Loucy (cell line): ENCODE measurements around the gene CPT2.

Source experiments
- H2AFZ ChIP-seq: fragments of 200-600 bp; sonication (generic); 2 replicates; pipeline ENCODE4 v1.6.0; 2016; ENCODE audit warnings: antibody characterized with exemption, mild to moderate bottlenecking, low read length, moderate library complexity
- H3F3A ChIP-seq: fragments of 200-600 bp; 2 replicates; pipeline ENCODE4 v1.6.0; 2016; ENCODE audit warnings: antibody characterized with exemption, low read depth, mild to moderate bottlenecking
- H3K27me3 ChIP-seq: fragments of 200-600 bp; sonication (generic); 2 replicates; pipeline ENCODE4 v1.6.1; 2014; ENCODE audit warnings: low read length, mild to moderate bottlenecking; ENCODE audit not compliant: insufficient read depth, poor library complexity, severe bottlenecking
- H3K36me3 ChIP-seq: fragments of 200-600 bp; sonication (generic); 2 replicates; pipeline ENCODE4 v1.6.1; 2016; ENCODE audit warnings: low read length; ENCODE audit not compliant: insufficient read depth
- H3K4me1 ChIP-seq: fragments of 200-600 bp; sonication (generic); 2 replicates; pipeline ENCODE4 v1.5.1; 2014; ENCODE audit warnings: low read length, mild to moderate bottlenecking; ENCODE audit not compliant: insufficient read depth, poor library complexity, severe bottlenecking
- H3K4me2 ChIP-seq: fragments of 200-600 bp; sonication (generic); 2 replicates; pipeline ENCODE4 v1.6.0; 2014; ENCODE audit warnings: antibody characterized with exemption, low read length, low read depth, mild to moderate bottlenecking; ENCODE audit not compliant: poor library complexity, severe bottlenecking
- H3K4me3 ChIP-seq: fragments of 200-600 bp; sonication (generic); 2 replicates; pipeline ENCODE4 v1.5.1; 2014; ENCODE audit warnings: low read length, mild to moderate bottlenecking, mixed read lengths; ENCODE audit not compliant: poor library complexity, severe bottlenecking
- H3K79me2 ChIP-seq: fragments of 200-600 bp; sonication (generic); 2 replicates; pipeline ENCODE4 v1.6.1; 2014; ENCODE audit warnings: low read length; ENCODE audit not compliant: insufficient read depth
- H3K9ac ChIP-seq: fragments of 200-600 bp; sonication (generic); 2 replicates; pipeline ENCODE4 v1.6.0; 2014; ENCODE audit warnings: mild to moderate bottlenecking, low read depth, low read length, moderate library complexity; ENCODE audit not compliant: poor library complexity, severe bottlenecking
- H3K9me2 ChIP-seq: fragments of 200-600 bp; sonication (generic); replicated peaks from 2 replicates; pipeline ENCODE4 v1.6.1; 2016; ENCODE audit warnings: low read depth, low read length, mixed read lengths
- H3K9me3 ChIP-seq: fragments of 200-600 bp; sonication (generic); 2 replicates; pipeline ENCODE4 v1.6.1; 2014; ENCODE audit warnings: mild to moderate bottlenecking, antibody characterized with exemption, low read length, low read depth; ENCODE audit not compliant: insufficient read depth
- H4K20me1 ChIP-seq: fragments of 200-600 bp; sonication (generic); 2 replicates; pipeline ENCODE4 v1.6.0; 2014; ENCODE audit warnings: antibody characterized with exemption, low read length, mild to moderate bottlenecking; ENCODE audit not compliant: insufficient read depth, poor library complexity, severe bottlenecking
- EZH2phosphoT487 ChIP-seq: fragments of 200-600 bp; IDR thresholded peaks from 2 replicates; pipeline ENCODE4 v1.6.1; 2018; ENCODE audit warnings: antibody characterized with exemption, mild to moderate bottlenecking, moderate library complexity, borderline replicate concordance
- TF ChIP-seq, protein P1 (sequence below): fragments of 200-600 bp; sonication (generic); conservative IDR thresholded peaks from 2 replicates; pipeline ENCODE4 v1.5.1; 2014; ENCODE audit warnings: mild to moderate bottlenecking, antibody characterized with exemption, low read length

CPT2 gene

DNA sequence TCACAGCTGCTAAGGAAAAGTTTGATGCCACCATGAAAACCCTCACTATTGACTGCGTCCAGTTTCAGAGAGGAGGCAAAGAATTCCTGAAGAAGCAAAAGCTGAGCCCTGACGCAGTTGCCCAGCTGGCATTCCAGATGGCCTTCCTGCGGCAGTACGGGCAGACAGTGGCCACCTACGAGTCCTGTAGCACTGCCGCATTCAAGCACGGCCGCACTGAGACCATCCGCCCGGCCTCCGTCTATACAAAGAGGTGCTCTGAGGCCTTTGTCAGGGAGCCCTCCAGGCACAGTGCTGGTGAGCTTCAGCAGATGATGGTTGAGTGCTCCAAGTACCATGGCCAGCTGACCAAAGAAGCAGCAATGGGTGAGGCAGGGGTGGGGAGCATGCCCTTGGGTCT, 14.3 kb downstream of the CPT2 start:
- no peaks in the 10 kb centered on the region for H3K4me1 ChIP-seq
- no peaks in the 10 kb centered on the region for H3K27me3 ChIP-seq
- H3K9ac ChIP-seq = no peak overlapping the region
- no peak overlapping the region for H3K4me2 ChIP-seq
- peaks cover 48% of the 10 kb centered on the region; the same call in 1 of the 2 replicates for H3K36me3 ChIP-seq
- H2AFZ ChIP-seq = no peak overlapping the region
- no peak for TF ChIP-seq EZH2phosphoT487
- TF ChIP-seq, protein P1, sequence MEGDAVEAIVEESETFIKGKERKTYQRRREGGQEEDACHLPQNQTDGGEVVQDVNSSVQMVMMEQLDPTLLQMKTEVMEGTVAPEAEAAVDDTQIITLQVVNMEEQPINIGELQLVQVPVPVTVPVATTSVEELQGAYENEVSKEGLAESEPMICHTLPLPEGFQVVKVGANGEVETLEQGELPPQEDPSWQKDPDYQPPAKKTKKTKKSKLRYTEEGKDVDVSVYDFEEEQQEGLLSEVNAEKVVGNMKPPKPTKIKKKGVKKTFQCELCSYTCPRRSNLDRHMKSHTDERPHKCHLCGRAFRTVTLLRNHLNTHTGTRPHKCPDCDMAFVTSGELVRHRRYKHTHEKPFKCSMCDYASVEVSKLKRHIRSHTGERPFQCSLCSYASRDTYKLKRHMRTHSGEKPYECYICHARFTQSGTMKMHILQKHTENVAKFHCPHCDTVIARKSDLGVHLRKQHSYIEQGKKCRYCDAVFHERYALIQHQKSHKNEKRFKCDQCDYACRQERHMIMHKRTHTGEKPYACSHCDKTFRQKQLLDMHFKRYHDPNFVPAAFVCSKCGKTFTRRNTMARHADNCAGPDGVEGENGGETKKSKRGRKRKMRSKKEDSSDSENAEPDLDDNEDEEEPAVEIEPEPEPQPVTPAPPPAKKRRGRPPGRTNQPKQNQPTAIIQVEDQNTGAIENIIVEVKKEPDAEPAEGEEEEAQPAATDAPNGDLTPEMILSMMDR = no peak
- H3K9me2 ChIP-seq = no peaks in the 10 kb centered on the region
- peaks cover 12% of the 10 kb centered on the region; the same call in 1 of the 2 replicates for H3K9me3 ChIP-seq
- no peaks in the 10 kb centered on the region for H3K79me2 ChIP-seq
- no peaks in the 10 kb centered on the region for H3F3A ChIP-seq
- no peak overlapping the region for H3K4me3 ChIP-seq
- no peaks in the 10 kb centered on the region for H4K20me1 ChIP-seq

DNA sequence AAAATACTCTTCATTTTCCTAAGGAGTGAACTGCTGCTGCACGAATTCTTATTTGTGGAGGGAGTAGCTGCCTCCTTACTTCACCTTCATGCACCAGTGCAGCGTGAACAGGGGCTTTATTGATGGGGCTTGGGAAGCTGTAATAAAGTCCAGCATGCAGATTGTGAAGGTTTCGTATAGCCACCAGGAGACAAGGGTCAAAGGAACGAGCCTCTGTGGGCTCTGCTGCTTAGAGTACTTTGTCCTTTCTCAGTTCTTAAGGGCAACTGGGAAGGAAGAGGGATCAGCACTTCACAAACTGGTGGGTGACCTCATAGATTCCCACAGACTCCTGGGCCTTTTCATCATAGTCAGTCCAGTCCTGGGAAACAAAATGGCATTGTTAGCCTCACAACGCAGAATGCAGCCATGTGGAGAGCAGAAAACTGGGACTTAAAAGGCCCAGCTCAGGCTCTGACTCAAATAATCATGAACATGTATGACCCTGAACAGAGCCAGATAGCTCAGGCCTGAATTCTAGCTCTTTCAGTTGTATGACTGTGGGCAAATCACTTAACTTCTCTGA, 17.8 kb downstream of the CPT2 start:
- Histone ChIP-seq H3K36me3 (peaks cover 31% of the 10 kb centered on the region; the same call in 1 of the 2 replicates), H4K20me1 (no peaks in the 10 kb centered on the region), H3K4me2 (no peak overlapping the region), H2AFZ (no peak overlapping the region), H3K9ac (no peak overlapping the region), H3K9me2 (no peaks in the 10 kb centered on the region), H3K9me3 (no peaks in the 10 kb centered on the region), H3F3A (no peaks in the 10 kb centered on the region), H3K79me2 (peaks cover 14% of the 10 kb centered on the region), H3K4me3 (no peak overlapping the region), H3K4me1 (peaks cover 9% of the 10 kb centered on the region), H3K27me3 (no peaks in the 10 kb centered on the region)
- TF ChIP-seq EZH2phosphoT487 = no peak
- TF ChIP-seq, protein P1 = no peak

DNA sequence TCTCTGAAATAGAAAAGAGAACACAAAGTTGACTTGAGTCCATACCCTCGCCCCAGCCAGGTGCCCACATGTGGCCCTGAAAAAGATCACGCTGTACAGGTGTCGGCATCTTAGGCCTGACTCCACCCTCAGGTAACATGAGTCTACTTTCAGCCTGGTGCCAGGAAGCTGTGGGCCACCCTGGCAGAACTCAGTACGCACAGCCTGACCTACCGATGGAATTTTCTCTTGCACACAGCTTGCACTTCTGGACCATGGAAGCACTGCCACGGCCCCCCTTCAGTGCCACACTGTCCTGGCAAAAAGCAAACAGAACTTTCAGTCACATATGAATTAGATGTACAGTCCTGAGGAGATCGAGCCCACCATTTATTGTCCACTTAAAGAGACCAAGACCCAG, 21.6 kb downstream of the CPT2 start:
- H3K4me1 ChIP-seq = peaks cover 19% of the 10 kb centered on the region
- no peaks in the 10 kb centered on the region for H3F3A ChIP-seq

DNA sequence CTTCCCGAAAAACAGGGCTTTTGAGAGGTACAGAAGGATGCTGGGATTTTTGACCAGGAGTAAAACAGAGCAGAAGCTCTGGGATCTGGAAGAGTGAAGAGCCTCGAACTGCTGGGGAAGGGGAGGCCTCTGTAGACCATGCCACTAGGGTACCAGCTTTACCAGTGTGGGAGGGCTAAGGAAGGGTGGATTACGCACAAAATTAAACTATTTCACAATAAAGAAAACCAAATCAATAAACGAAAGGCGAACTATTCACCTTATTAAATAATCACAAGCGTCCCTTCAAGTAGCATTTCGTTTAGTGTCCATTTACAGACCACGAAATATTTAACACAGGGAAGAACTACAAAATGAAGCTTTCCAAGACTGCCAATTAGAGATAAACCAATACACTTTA, 23.1 kb downstream of the CPT2 start:
- TF ChIP-seq, protein P1 = no peak
- TF ChIP-seq EZH2phosphoT487 = no peak
- H4K20me1 ChIP-seq = no peaks in the 10 kb centered on the region
- H3K4me1 ChIP-seq = peaks cover 19% of the 10 kb centered on the region
- peak overlapping the region; percentile 72 for H3K4me2 ChIP-seq
- H3K36me3 ChIP-seq = peaks cover under 1% of the 10 kb centered on the region; the same call in 1 of the 2 replicates
- H3F3A ChIP-seq = no peaks in the 10 kb centered on the region
- no peaks in the 10 kb centered on the region for H3K9me2 ChIP-seq
- H2AFZ ChIP-seq = peak overlapping the region; percentile 85
- no peaks in the 10 kb centered on the region for H3K27me3 ChIP-seq
- peaks cover 25% of the 10 kb centered on the region for H3K79me2 ChIP-seq
- H3K9me3 ChIP-seq = no peaks in the 10 kb centered on the region
- peak overlapping the region; percentile 87 for H3K4me3 ChIP-seq
- peak overlapping the region; percentile 88 for H3K9ac ChIP-seq

More for the DNA sequence above, 21.6 kb downstream of the CPT2 start:
- no peak overlapping the region for H3K4me2 ChIP-seq
- no peak overlapping the region for H3K4me3 ChIP-seq
- H2AFZ ChIP-seq = no peak overlapping the region
- peaks cover 25% of the 10 kb centered on the region for H3K79me2 ChIP-seq
- H3K9me3 ChIP-seq = no peaks in the 10 kb centered on the region
- H3K9ac ChIP-seq = no peak overlapping the region
- no peaks in the 10 kb centered on the region for H3K9me2 ChIP-seq
- H3K27me3 ChIP-seq = no peaks in the 10 kb centered on the region
- H4K20me1 ChIP-seq = no peaks in the 10 kb centered on the region
- TF ChIP-seq EZH2phosphoT487 = no peak
- H3K36me3 ChIP-seq = peaks cover 12% of the 10 kb centered on the region; the same call in 1 of the 2 replicates
